Epithelial cell of prostate (primary cell): ENCODE data around the gene CPAMD8.

Experiments used
- DNase-seq: peaks from one replicate; pipeline ENCODE4 v3.0.0-alpha.2; 2011; ENCODE audit warnings: low read depth, low spot score
- H3K27ac ChIP-seq: fragments of 450-650 bp; 2 replicates; pipeline ENCODE4 v1.5.1; 2017; ENCODE audit warnings: mild to moderate bottlenecking

CPAMD8 gene

DNA sequence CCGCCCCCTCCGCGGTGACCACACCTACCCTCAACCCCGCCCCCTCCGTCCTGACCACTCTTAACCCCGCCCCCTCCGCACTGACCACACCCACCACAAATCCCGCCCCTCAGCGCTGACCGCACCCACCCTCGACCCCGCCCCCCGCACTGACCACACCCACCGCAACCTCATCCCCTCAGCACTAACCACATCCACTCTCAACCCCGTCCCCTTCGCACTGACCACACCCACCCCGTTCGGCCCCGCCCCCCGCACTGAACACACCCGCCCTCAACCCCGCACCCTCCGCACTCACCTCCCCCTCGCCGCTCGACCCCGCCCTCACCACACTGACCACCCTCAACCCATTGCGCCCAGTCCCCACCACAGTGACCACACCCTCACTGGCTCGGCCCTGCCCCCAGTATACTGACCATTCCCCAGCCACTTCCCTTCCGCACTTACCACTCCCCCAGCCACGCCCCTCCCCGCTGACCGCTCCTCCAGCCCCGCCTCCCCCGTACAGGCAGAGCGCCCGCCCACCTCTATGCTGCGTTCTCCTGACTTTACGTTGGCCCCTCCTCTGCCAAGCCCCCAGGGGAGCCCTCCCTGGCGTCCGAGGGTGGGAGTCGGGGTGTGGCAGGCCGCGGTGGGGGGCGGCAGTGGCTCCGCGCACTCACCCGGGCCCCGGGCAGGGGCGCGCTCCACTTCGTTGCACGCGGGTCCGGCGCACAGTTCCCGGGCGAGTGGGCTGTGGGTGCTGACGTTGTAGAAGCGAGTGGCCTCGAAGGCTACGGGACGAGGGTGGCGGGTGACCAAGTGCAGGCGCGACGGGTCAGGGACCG lies 129.4 kb downstream of the CPAMD8 start:
- no peak overlapping the region for H3K27ac ChIP-seq

DNA sequence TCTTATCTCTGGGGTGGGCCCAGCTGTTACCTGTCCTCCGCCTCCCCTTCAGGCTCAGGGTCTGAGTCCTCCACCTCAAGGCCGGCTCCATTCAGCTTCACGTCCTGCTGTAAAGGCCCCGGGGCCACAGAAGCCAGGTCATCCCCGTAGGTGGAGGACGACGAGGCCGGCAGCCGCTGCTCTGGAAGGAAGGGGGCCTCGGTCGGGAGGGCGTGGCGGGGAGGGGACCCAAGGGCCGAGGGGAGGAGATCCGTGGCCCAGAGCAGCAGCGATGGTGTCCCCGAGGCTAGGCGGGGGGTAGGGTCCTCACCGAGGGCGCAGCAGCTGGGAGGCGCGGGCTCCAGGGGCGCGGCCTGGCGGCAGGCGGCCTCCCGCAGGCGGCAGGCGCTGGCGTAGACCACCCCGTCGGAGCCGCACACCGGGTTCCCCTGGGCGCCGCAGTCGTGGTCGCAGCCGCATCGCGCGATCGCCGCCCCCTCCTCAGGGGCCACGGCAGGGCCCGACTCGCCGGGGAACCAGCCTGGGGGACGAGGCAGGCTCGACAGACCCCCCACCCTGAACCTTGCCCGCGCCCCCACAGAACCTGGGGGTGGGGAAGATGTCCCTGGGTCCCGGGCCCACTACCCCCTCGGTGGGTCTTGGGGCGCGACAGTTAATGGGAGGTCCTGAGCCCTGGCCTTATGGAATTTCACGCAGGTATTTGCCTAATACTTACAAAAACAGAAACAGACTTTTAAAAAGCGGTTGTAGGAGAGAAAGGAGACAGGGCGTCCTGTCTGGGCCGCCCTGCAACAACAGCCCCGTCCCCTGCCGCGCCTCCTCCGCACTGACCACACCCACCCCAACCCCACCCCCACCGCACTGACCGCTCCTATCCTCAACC lies 130.2 kb downstream of the CPAMD8 start:
- no peak for DNase-seq
- no peak overlapping the region for H3K27ac ChIP-seq

More for the DNA sequence above, 129.4 kb downstream of the CPAMD8 start:
- no peak for DNase-seq

DNA sequence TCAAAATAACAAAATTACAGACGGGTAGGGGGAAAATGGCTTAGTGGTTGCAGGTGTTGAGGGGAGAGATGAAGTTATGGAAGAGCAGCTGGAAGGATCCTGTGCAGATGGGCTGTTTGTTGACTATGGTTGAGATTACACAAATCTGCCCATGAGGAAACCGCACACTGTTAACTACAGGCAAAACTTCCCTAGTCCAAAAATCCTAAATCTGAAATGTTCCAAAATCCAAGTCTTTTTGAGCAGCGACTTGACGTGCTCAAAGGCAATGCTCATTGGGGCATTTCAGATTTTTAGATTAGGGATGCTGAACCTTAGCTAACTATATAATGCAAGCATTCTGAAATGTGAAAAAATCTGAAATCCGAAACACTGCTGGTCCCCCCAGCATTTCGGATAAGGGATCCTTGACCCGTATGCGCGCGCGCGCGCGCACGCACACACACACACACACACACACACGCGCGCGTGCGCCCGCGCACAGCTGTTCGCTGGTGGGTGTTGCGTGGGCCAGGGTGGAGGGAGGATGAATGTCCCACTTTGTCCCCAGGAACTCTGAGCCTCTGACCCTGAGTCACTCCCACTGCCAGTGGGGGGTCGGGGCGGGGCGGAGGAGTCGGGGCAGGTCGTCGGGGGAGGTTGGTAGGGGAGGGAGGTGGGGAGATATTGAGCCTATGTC lies 131.0 kb downstream of the CPAMD8 start:
- no peak for DNase-seq
- H3K27ac ChIP-seq: no peak overlapping the region

DNA sequence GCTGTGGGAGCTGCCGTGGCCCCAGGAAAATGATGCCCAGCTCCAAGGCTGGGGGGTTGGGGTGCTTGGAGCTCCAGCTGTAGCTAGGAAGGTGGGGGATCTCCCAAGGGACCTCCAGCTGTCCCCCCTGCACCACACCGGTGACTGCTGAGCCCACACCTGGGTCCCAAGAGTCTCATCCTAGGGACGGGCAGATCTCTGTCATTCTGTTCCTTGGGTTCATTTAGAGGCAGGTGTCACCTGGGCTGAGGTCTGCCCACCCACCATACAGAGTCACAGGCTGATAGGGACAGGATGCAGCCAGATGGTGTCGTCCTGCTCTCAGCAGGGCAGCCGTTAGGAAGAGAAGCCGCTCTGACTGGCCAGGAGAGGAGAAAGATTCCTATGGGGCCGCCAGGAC lies 132.5 kb downstream of the CPAMD8 start:
- no peak for DNase-seq

DNA sequence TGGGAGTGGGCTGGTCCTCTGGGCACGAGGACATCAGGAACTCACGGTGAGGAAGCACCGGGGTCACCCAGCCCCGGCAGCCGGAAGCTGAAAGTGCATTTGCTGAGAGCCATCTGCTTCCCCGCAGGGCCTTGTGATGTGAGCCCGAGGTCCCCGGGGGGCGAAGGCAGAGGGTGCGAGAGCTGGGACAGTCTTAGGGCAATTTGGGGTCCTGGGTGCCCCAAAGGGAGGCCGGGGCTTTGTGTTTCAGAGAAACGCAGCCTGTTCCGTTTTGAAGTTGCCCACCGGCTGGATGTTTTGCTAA lies 133.0 kb downstream of the CPAMD8 start:
- no peak for DNase-seq
- no peak overlapping the region for H3K27ac ChIP-seq

More for the DNA sequence above, 132.5 kb downstream of the CPAMD8 start:
- no peak overlapping the region for H3K27ac ChIP-seq

DNA sequence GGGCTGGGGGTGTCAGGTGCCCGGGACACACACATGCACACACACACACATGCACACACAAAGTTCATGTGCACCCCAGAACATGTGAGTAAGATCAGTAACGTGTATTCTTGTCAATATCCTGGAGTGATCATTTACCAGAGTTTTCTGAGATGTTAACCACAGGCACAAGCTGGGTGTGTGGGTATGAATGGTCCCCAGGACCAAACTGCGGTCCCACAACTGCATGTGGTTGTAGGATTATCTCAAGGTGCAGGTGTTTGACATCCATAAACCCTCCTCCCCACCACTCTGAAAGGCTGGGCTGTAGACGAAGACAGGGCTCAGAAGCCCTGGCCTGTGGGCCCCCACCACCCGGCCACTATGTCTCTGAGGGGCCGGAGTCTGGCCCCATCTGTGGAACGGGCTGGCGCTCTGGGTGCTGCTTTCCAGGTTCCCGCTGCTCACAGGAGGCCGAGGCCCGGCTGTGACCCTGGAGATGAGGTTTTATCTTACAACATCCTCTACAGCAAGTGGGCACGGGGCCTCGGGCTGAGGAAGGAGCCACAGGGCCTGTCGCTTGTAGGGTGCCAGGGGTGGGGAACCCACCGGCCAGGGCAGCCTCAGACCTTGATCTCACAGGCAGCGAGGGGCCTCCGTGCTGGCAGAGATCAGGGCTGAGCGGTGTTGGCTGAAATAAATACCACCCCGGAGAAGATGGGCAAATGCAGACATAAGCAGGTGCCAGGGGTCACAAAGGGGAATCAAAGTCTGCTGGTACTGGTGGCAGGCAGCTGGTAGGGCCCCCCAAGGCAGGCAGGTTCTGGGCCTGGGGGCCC lies 133.5 kb downstream of the CPAMD8 start:
- DNase-seq: no peak
- no peak overlapping the region for H3K27ac ChIP-seq

DNA sequence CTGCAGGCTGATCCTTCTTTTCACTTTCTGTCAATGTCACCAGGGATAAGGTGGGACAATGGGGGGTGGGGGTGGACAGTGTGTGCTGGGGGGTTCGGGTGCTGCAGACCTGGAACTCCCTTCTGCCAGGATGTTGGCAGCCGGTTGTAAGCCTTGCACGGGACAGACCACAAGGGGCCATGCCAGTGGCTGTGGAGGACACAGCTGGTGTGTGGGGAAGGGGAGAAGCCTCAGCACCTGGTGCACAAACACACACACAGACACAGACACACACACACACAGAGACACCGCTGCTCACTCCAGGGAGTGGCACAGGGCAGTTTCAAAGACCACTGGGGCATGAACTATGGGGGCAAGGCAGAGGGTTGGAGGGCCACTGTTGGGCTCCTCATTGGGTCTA lies 134.2 kb downstream of the CPAMD8 start:
- no peak for DNase-seq

DNA sequence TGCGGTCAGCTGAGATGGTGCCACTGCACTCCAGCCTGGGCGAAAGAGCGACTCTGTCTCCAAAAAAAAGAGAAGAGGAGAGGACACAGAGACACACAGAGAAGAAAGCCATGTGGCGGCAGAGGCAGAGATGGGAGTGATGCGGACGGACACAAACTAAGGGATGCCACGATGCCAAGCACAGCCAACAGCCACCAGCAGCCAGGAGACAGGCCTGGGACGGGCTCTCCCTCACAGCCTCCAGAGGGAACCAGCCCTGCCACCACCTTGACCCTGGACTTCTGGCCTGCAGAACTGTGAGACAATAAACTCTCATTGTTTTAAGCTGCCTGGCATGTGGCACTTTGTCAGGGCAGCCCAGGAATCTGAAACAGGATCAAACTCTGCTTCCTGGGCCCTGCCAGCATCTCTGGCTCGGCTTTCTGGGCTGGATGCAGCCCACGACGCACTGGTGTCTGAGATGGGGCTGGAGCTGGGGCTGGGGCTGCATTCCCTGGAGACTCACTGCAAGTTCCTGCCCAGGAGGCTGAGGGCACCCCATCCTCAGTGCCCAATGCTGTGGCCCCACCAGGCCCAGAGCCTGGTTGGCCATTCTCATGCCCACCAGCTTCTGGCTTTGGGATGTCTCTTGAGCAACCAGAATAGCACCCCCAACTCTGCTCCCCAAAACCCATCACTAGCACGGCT lies 134.8 kb downstream of the CPAMD8 start:
- no peak overlapping the region for H3K27ac ChIP-seq
- DNase-seq: no peak

More for the DNA sequence above, 134.2 kb downstream of the CPAMD8 start:
- H3K27ac ChIP-seq: no peak overlapping the region

DNA sequence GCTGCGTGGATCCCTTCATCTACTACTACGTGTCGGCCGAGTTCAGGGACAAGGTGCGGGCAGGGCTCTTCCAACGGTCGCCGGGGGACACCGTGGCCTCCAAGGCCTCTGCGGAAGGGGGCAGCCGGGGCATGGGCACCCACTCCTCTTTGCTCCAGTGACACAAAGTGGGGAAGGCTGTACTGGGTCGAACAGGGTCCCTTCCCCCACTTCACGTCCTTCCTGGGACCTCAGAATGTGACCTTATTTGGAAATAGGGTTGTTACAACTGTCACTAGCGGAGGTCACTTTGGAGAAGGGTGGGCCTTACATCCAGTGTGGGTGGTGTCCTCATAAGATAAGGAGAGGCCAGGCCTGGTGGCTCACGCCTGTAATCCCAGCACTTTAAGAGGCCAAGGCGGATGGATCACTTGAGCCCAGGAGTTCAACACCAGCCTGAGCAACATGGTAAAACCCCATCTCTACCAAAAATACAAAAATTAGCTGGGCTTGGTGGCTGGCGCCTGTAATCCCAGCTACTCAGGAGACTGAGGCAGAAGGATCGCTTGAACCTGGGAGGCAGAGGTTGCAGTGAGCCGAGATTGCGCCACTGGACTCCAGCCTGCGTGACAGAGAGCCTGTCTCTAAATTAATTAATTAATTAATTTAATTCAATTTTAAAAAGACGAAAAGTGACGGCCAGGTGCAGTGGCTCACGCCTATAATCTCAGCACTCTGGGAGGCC lies 136.0 kb downstream of the CPAMD8 start:
- no peak overlapping the region for H3K27ac ChIP-seq

DNA sequence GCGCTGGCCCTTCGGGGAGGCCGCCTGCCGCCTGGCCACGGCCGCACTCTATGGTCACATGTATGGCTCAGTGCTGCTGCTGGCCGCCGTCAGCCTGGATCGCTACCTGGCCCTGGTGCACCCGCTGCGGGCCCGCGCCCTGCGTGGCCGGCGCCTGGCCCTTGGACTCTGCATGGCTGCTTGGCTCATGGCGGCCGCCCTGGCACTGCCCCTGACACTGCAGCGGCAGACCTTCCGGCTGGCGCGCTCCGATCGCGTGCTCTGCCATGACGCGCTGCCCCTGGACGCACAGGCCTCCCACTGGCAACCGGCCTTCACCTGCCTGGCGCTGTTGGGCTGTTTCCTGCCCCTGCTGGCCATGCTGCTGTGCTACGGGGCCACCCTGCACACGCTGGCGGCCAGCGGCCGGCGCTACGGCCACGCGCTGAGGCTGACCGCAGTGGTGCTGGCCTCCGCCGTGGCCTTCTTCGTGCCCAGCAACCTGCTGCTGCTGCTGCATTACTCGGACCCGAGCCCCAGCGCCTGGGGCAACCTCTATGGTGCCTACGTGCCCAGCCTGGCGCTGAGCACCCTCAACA lies 136.6 kb downstream of the CPAMD8 start:
- no peak overlapping the region for H3K27ac ChIP-seq
- no peak for DNase-seq

More for the DNA sequence above, 136.0 kb downstream of the CPAMD8 start:
- DNase-seq: no peak

DNA sequence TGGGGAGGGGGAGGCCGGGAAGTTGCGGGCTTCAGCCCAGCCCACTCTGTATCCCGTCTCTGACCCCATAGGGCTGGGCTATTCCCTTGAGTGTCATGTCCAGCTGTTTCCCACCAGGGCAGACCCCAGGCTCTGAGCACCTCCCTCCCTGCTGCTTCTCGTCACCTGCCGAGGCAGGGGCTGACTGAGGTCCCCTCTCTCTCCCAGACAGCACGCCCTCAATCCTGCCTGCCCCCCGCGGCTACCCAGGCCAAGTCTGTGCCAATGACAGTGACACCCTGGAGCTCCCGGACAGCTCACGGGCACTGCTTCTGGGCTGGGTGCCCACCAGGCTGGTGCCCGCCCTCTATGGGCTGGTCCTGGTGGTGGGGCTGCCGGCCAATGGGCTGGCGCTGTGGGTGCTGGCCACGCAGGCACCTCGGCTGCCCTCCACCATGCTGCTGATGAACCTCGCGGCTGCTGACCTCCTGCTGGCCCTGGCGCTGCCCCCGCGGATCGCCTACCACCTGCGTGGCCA lies 137.2 kb downstream of the CPAMD8 start:
- DNase-seq: no peak
- H3K27ac ChIP-seq: no peak overlapping the region

DNA sequence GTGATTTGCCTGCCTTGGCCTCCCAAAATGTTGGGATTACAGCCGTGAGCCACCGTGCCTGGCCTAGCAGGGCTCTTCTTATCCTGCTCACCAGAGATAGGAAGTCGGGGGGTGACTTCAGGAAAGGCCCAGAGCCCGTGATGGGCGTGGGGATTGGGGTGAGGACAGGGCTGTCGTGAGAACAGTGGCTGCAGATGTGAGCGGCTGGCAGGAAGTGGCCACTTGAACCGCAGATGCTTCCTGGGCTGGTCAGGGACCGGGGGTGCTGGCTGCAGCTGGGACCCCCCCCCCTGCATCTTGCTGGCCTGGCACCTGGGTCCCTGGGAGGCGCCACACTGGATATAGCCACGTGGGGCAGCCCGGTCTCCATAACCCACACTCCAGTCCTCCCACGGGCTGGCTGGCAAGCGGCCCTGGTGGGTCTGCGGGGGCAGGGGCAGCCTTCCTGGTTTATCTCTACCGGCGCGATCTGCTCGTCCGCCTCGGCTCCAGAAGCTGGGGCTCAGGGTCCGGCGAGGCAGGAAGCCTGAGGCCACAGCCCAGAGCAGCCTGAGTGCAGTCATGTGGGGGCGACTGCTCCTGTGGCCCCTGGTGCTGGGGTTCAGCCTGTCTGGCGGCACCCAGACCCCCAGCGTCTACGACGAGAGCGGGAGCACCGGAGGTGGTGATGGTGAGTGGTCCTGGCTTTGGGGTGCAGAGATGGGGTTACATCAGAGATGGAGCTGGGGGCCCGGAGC lies 137.8 kb downstream of the CPAMD8 start, which contains the start of gene F2RL3:
Gene F2RL3, plus strand, starts transcription at position 371 of the 737 bp plus-strand sequence. Its CDS starts 191 bp downstream, at position 562.
- H3K27ac ChIP-seq: no peak within 1 kb of the TSS
- DNase-seq: no peak

DNA sequence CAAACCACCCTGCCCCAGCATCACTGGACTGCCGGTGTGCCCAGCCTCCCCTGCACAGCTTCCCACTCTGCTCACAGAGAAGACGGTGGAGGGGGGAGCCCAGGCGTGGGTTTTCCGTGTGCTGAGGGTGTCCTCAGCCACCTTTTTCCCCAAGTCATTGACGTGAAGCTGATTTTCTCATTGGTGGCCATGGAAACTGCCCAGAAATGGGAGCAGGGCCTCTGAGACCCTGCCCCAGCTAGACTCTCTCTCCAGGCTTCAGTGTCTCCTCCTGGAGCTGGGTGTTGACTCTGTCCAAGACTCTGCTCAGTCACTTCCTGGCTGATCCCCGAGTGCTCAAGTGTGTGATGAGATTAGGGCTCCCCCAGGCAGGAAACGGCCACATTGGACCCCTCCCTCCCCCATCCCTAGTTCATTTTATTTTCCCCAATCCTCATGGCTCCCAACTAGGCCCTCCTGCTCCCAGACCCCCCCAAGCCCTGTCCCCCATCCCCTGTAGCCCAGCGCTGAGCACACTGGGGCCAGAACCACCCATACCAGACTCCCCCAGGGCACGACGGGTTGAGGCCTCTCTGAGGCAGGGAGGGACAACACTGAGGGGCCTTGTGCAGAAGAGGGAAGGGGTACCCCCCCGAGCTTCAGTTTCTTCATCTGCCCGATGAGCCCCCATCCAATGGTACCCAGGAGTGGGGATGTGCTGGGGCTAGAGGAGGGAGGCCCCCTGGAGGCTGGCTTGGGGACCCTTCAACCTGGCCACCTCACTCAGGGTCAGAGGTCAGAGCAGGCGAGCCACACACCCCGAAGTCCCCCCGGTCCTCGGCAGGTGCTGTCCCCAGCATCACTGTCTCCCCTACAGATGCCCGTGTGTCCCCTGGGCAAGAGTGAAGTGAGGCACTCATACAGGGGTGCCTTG lies 139.0 kb downstream of the CPAMD8 start:
- no peak for DNase-seq
- H3K27ac ChIP-seq: no peak overlapping the region

DNA sequence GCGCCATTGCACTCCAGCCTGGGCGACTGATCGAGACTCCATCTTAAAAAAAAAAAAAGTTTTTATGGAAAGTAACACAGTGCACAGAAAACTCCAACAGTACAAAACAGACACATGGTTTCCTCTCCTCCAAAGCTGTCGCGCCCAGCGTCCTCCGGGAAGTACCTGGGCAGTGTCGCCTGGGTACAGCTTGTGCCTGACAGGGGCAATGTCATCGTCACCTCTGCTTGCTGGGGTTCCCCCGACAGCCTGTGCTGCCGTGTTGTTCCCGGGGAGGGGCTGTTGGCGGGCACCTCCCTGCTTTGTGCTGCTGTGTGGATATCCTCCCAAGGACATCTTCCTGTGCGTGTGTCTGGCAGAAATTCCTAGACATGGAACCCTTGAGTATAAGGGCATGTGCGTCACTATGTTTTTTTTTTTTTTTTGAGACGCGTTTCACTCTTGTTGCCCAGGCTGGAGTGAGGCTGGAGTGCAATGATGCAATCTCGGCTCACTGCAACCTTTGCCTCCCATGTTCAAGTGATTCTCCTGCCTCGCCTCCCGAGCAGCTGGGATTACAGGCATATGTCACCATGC lies 140.2 kb downstream of the CPAMD8 start:
- H3K27ac ChIP-seq: no peak overlapping the region
- DNase-seq: no peak

DNA sequence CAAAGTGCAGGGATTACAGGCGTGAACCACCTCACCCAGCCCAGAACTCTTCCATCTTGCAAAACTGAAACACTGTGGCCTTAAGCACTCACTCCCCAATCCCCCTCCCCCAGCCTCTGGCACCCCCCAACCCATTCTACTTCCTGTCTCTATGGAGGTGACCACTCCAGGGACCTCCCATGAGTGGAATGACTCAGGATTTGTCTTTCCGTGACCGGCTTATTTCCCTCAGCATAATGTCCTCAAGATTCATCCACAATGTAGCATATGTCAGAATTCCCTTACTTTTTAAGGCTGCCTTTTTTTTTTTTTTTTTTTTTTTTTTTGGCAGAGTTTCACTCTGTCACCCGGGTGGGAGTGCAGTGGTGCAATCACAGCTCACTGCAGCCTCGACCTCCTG lies 141.4 kb downstream of the CPAMD8 start:
- no peak for DNase-seq
- H3K27ac ChIP-seq: no peak overlapping the region

DNA sequence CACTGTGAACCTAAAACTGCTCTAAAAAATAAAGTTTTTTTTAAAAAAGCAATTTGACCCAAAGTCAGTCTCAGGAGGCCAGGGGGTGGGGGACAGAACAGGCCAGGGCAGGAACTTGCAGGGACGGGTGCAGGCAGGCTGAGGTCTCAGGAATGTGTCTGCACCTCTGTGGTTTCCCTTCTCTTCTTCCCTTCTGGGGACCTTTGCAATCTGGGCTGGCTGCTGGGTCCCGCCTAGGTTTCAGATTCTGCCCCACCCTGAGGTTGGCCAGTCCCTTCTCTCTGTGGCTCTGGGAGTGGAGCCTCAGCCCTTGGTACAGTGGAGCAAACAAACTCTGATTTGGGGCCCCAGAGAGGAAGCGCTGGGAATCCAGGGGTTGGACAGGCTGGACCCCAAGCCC lies 143.1 kb downstream of the CPAMD8 start:
- DNase-seq: no peak
- H3K27ac ChIP-seq: no peak overlapping the region
